Stimulated activated CD8-positive, alpha-beta memory T cell treated with anti-CD3 and anti-CD28 coated beads, Interleukin-15, amount 100 ng/mL, for 4 hours (primary cell): Measurements from ENCODE around the gene LYPD3.
"Not testable (repeated sequence)": the region's sequence is repeated elsewhere in the genome, so short reads cannot be mapped to it uniquely, and the experiment has no call there.

Source experiments
- DNase-seq, 2 donors: peaks; one replicate each; pipeline ENCODE4 v3.0.0-alpha.2; 2020; ENCODE audit warnings: low read depth in 2 of 2

Gene LYPD3

DNA sequence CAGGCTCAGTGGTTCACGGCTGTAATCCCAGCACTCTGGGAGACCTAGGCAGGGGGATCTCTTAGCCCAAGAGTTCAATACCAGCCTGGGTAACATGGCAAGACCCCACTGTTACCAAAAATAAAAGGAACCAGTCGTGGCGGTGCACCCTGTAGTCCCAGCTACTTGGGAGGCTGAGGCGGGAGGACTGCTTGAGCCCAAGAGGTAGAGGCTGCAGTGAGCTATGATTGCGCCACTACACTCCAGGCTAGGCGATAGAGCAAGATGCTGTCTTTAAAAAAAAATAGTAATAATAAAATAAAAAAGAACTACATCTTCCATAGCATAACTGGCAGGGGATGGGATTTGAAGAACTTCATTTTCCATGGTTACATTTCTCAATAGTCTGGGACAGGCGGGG is 3.0 kb downstream of the LYPD3 start:
- DNase-seq: no peak

GRCh38 chr19:43461303-43461702 is 4.1 kb downstream of the LYPD3 start:
- no peak for DNase-seq

GRCh38 chr19:43460362-43461016 is 4.9 kb downstream of the LYPD3 start:
- DNase-seq: no peak

DNA sequence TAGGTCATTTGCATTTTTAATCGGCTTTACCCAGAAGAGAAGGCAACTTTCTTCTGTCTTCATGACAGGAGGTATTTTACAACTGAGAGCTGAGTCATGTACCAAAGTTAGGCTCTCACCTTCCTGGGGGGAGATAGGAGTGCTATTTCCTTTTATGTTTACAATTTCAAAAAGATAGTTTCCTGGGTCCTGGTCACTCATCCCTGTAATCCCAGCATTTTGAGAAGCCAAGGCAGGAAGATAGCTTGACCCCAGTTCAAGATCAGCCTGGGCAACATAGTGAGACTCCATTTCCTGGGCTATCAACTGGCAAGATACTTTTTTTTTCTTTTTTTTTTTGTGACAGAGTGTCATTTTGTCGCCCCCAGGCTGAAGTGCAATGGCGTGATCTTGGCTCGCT is 7.6 kb downstream of the LYPD3 start:
- DNase-seq: no peak

DNA sequence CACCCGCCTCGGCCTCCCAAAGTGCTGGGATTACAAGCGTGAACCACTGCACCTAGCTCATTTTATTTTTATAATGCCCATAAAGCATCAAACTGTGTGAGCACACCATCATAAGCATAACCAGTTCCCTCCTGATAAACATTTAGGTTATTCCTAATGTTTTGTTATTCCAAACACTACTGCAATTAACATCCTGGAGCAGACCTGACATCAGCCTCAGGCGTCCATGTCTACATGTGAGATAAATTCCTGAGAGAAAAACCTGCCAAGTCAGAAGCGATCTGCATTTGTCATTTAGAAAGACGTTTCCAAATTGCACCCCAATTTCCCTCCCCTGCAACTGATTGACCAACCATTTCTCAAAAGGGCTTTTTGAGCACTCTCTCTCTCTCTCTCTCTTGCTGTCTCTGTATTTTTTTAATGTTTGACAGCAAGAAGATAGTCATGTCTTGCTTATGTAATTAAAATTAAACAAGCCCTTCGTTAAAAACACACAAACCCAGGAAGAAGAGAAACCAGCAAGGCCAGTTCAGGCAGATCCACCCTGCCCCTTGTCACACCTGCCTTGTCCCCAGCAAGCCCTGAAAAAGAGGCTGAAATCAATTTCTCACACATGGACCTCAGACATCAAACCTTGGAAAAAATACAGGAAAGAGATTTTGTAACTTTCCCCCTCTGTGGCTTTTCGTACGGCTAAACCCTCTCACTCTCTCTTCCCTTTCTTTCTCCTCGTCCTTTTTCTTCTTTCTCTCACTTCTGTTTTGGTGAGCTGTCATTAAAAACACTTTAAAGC is 9.9 kb downstream of the LYPD3 start:
- DNase-seq: no peak

- DNase-seq: no peak
These were observed 11.4 kb downstream of the LYPD3 start for GRCh38 chr19:43454031-43454430.

DNA sequence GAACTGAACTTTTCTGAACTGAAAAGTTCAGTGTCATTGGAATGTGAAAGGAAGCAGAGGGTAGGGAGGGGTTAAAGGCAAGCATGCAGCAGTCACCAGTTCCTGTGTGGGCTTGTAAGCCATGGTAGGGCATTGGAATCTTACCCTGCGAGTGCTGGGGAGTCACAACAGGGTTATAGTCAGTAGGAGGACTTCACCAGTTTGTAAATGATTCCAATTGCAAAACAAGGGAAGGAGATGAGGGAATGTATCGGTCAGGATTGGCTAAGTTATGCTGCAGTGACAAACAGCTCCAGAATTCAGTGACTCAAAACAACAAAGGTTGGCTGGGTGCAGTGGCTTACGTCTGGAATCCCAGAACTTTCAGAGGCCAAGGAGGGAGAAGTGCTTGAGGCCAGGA is 12.8 kb downstream of the LYPD3 start:
- DNase-seq: no peak

GRCh38 chr19:43450545-43450997 is 14.8 kb downstream of the LYPD3 start:
- DNase-seq: no peak

DNA sequence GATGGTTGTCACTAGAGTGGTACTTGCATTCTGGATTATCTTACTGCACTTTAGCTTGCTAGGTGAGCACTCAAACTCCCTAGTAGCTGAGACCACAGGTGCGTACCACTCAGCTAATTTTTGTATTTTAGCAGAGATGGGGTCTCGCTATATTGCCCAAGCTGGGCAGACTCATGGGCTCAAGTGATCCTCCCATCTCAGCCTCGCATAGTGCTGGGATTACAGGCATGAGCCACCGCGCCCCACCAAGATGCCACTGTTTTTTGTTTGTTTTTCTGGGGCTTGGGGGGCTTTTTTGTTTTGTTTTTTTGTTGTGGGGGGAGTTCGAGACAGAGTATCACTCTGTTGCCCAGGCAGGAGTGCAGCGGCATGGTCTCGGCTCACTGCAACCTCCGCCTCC is 17.8 kb downstream of the LYPD3 start:
- no peak for DNase-seq

- peak; percentile 45 to 58 for DNase-seq
These were observed 18.5 kb downstream of the LYPD3 start for GRCh38 chr19:43446746-43447489.

DNA sequence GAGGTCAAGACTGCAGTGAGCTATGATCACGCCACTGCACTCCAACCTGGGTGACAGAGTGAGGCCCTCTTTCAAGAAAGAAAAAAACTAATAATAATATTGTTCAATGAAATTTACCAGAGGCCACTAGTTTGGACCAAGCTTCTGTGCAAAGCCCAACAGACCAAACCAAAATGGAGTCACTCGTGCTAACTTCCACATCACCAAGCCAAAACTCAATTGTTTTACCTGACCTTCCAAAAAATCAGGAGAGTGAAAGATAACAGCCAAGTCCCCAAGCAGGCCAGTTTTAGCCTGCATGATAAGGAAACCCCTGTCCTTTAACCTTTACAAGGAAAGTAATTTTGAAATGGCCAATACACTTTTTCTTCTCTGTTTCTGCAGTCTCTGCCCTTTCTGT is 20.0 kb downstream of the LYPD3 start:
- DNase-seq: no peak

- no peak for DNase-seq
These were observed 20.7 kb downstream of the LYPD3 start for GRCh38 chr19:43444531-43445287.

GRCh38 chr19:43444091-43444490 is 21.3 kb downstream of the LYPD3 start:
- DNase-seq: not testable (repeated sequence)

DNA sequence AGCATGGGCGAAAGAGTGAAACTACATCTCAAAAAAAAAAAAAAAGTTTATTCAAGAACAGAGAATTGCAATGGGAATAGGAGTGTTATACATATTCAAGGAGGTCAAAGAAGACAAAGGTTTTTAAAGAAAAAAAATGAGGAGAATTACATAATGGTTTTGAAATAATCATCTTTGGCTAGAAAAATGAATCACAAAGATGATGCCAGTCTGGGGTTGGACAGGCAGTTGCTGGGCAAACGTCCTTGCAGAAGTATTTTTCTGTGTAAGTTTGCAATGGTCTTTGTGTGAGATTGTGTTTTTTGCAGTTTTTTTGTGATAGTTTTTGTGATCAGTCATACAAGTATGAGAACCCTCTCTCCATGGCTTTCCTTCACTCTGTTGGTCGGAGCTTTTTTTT is 23.7 kb downstream of the LYPD3 start:
- DNase-seq: no peak

- no peak for DNase-seq
These were observed 25.7 kb downstream of the LYPD3 start for GRCh38 chr19:43439709-43440063.

- DNase-seq: no peak
These were observed 26.2 kb downstream of the LYPD3 start for GRCh38 chr19:43439032-43439708.

GRCh38 chr19:43438291-43439031 is 26.9 kb downstream of the LYPD3 start:
- no peak for DNase-seq

DNA sequence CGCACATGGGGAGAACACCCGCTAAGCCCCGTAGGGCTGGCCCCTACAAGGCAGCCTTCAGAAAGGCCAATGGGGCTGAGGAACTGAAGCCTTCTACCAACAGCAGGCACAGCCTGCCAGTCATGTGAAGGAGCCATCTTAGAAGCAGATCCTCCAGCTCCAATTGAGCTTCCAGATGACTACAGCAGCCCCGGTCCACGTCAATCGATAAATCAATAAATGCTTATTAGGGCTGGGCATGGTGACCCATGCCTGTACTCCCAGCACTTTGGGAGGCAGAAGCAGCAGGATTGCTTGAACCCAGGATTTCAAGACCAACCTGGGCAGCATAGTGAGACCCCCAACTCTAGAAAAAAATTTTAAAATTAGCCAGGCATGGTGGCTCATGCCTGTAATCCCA is 27.7 kb downstream of the LYPD3 start:
- DNase-seq: no peak

DNA sequence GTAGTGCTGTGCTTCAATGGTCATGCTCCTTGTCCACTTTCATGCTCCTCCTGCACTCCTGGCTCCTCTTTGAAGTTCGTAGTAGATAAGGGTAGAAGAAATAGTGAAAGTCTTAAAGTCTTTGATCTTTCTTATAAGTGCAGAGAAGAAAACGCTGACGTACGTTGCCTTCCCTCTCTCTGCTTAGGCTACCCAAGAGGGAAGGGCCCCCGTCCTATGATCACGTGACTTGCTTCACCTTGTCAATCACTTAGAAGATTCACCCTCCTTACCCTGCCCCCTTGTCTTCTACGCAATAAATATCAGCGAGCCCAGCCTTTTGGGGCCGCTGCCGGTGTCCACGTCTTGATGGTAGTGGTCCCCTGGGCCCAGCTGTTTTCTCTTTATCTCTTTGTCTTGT is 28.1 kb downstream of the LYPD3 start:
- not testable (repeated sequence) for DNase-seq

- DNase-seq: no peak
These were observed 29.6 kb downstream of the LYPD3 start for GRCh38 chr19:43435775-43436174.

GRCh38 chr19:43433689-43434088 is 31.7 kb downstream of the LYPD3 start:
- DNase-seq: no peak
